Natural killer cell (primary cell): ENCODE data around the gene SLC12A7. TPM values are rescaled to one million over a fixed set of nuclear protein-coding genes. Genes with fewer than 3 reads are reported as not detected.

Experiments
- ATAC-seq, 3 donors: fragments of 150-1000 bp in 2 of 3; fragments of 200-7000 bp in 1 of 3; cut with Tn5 transposase; 1 replicate in 1 of 3; 2 replicates in 2 of 3; pipeline ENCODE4 v1.10.0; 2021; ENCODE audit warnings: mild to moderate bottlenecking in 2 of 3, moderate library complexity in 2 of 3
- DNase-seq, 2 donors: peaks; one replicate each; pipeline versions ENCODE4 v3.0.0 to v3.0.0-alpha.2; 2013 to 2021; ENCODE audit warnings: mixed read lengths in 1 of 2
- H3K27ac ChIP-seq: one replicate; pipeline ENCODE4 v1.5.1; 2013; ENCODE audit warnings: mild to moderate bottlenecking, low read length
- H3K27me3 ChIP-seq: one replicate; pipeline ENCODE4 v1.6.1; 2013; ENCODE audit warnings: low read length; ENCODE audit not compliant: control insufficient read depth, insufficient read depth
- H3K36me3 ChIP-seq: one replicate; pipeline ENCODE4 v1.6.1; 2013; ENCODE audit warnings: low read length; ENCODE audit not compliant: control insufficient read depth, insufficient read depth
- H3K4me1 ChIP-seq: one replicate; pipeline ENCODE4 v1.6.1; 2013; ENCODE audit warnings: low read length; ENCODE audit not compliant: control insufficient read depth, insufficient read depth
- H3K4me3 ChIP-seq: one replicate; pipeline ENCODE4 v1.5.1; 2013; ENCODE audit warnings: low read length
- H3K9me3 ChIP-seq: one replicate; pipeline ENCODE4 v1.6.1; 2013; ENCODE audit warnings: low read length; ENCODE audit not compliant: control insufficient read depth, insufficient read depth
- H3K27ac Mint-ChIP-seq, 2 donors: one replicate each; pipeline ENCODE4 v1.8.0; 2022; ENCODE audit warnings: mild to moderate bottlenecking in 2 of 2, mixed read lengths in 2 of 2, moderate library complexity in 1 of 2
- H3K27me3 Mint-ChIP-seq, 2 donors: one replicate each; pipeline ENCODE4 v1.8.0; 2022; ENCODE audit warnings: low read depth in 2 of 2, mixed read lengths in 2 of 2
- H3K36me3 Mint-ChIP-seq: one replicate; pipeline ENCODE4 v1.8.0; 2022; ENCODE audit warnings: mixed read lengths
- H3K4me1 Mint-ChIP-seq, 2 donors: one replicate each; pipeline ENCODE4 v1.8.0; 2022; ENCODE audit warnings: mixed read lengths in 2 of 2
- H3K4me3 Mint-ChIP-seq: one replicate; pipeline ENCODE4 v1.8.0; 2022; ENCODE audit warnings: mild to moderate bottlenecking, moderate library complexity, mixed read lengths
- H3K9me3 Mint-ChIP-seq, 2 donors: one replicate each; pipeline ENCODE4 v1.8.0; 2022; ENCODE audit warnings: mixed read lengths in 2 of 2
- CTCF ChIP-seq: fragments of 200-600 bp; IDR thresholded peaks from one replicate; pipeline ENCODE4 v1.8.0; 2022; ENCODE audit warnings: antibody characterized with exemption
- WGBS: methylation state at CpG from one replicate; pipeline ENCODE4 v1.1.7; 2013; ENCODE audit warnings: missing lambda C conversion rate; ENCODE audit not compliant: insufficient coverage; 5-methylcytosine and 5-hydroxymethylcytosine counted together
- intact Hi-C: fragments of 100-400 bp; cut with micrococcal nuclease; formaldehyde crosslinking; loops from one replicate; pipeline ENCODE4 v1.14.2; 2022
- total RNA-seq, 4 donors: library from RNA; stranded (reverse); fragments of 120-200 nt in 1 of 4; gene quantifications; one replicate each; pipeline versions ENCODE4 v1.2.3 to v1.2.4, GENCODE V29; 2013 to 2022

Gene SLC12A7
- total RNA-seq, 3 donors from 2014 or later (not counting 1 experiment from before 2014, with no cell fraction given): 53.2 to 92.5 (median 81.3) TPM

GRCh38 chr5:1051366-1051720 lies 60.5 kb downstream of the SLC12A7 start:
- H3K36me3 Mint-ChIP-seq: no peaks in the 10 kb centered on the region
- no peak overlapping the region for H3K27ac Mint-ChIP-seq
- Histone ChIP-seq H3K27me3 (no peaks in the 10 kb centered on the region), H3K9me3 (no peaks in the 10 kb centered on the region), H3K27ac (no peak overlapping the region), H3K36me3 (no peaks in the 10 kb centered on the region), H3K4me1 (no peaks in the 10 kb centered on the region), H3K4me3 (no peak overlapping the region)
- DNase-seq (no peak), ATAC-seq (no peak)
- intact Hi-C loops: no loop called here
- no peak for TF ChIP-seq CTCF
- no peak overlapping the region for H3K4me3 Mint-ChIP-seq
- H3K27me3 Mint-ChIP-seq: no peaks in the 10 kb centered on the region
- H3K9me3 Mint-ChIP-seq: peaks cover 20 to 21% of the 10 kb centered on the region in 2 donors
- peaks cover 0 to 23% of the 10 kb centered on the region in 2 donors for H3K4me1 Mint-ChIP-seq
- WGBS: 90% methylated on average over 16 of the region's 16 CpGs

- no peak overlapping the region for H3K27ac Mint-ChIP-seq
- Histone ChIP-seq H3K36me3 (no peaks in the 10 kb centered on the region), H3K9me3 (no peaks in the 10 kb centered on the region), H3K27ac (no peak overlapping the region), H3K4me3 (no peak overlapping the region), H3K4me1 (no peaks in the 10 kb centered on the region), H3K27me3 (no peaks in the 10 kb centered on the region)
- H3K4me1 Mint-ChIP-seq: peaks cover 0 to 30% of the 10 kb centered on the region in 2 donors
- H3K27me3 Mint-ChIP-seq: no peaks in the 10 kb centered on the region
- no peak overlapping the region for H3K4me3 Mint-ChIP-seq
- ATAC-seq: peak in 1 of 3 donors; percentile 12
- intact Hi-C loops: no loop called here
- peaks cover 26 to 27% of the 10 kb centered on the region in 2 donors for H3K9me3 Mint-ChIP-seq
- TF ChIP-seq CTCF: no peak
- 88% methylated on average over 29 of the region's 29 CpGs for WGBS
- no peaks in the 10 kb centered on the region for H3K36me3 Mint-ChIP-seq
- DNase-seq: no peak
Observed at GRCh38 chr5:1050423-1051365, 61.2 kb downstream of the SLC12A7 start.

GRCh38 chr5:1048861-1049838 lies 62.7 kb downstream of the SLC12A7 start:
- Mint-ChIP-seq H3K4me3 (no peak overlapping the region), H3K27me3 (no peaks in the 10 kb centered on the region), H3K4me1 (peaks cover 0 to 45% of the 10 kb centered on the region in 2 donors), H3K36me3 (no peaks in the 10 kb centered on the region), H3K27ac (peak overlapping the region in 1 of 2 donors; percentile 31), H3K9me3 (peaks cover 40 to 43% of the 10 kb centered on the region in 2 donors)
- ATAC-seq (no peak), DNase-seq (no peak)
- no peaks in the 10 kb centered on the region for H3K9me3 ChIP-seq
- no peak for TF ChIP-seq CTCF
- H3K4me3 ChIP-seq: no peak overlapping the region
- intact Hi-C loops: no loop called here
- WGBS: 91% methylated on average over 39 of the region's 39 CpGs
- H3K27me3 ChIP-seq: no peaks in the 10 kb centered on the region
- H3K27ac ChIP-seq: no peak overlapping the region
- H3K36me3 ChIP-seq: no peaks in the 10 kb centered on the region
- no peaks in the 10 kb centered on the region for H3K4me1 ChIP-seq
